Central memory CD4-positive, alpha-beta T cell (primary cell): Measurements from ENCODE around the gene PPP2R5C.

Experiments
- DNase-seq: peaks from one replicate; pipeline ENCODE4 v3.0.0; 2022

The PPP2R5C gene

DNA sequence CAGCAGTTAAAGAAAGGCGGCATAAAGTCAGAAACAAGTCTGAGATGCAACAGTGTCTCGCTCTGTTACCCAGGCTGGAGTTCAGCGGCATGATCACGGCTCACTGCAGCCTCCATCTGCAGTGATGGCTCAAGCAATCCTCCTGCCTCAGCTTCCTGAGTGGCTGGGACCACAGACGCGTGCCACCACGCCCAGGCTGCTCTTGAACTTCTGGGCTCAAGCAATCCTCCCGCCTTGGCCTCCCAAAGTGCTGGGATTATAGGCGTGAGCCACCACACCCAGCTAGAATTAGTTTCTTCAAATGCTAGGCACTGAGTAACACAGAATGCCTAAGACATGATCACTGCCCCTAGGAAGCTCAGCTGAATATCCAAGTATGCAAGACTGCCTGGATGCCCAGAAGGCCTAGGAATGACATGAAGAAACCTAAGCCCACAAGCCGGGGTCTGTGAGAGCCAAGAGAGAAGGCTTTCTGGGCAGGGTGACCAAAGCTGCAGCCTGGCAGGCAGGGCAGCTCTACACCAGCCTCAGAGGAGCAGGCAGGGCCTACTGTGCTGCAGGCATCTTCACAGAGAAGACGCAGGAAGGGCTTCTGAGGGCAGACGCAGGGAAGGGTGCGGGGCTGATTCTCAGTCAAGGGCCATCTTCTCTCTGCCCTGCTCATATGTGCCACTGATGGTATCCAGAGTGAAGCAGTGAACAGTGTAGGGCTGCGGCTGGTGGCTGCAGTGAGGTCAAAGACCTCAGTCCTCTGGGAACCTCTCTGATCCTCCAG, 4.3 kb upstream of the PPP2R5C start:
- no peak for DNase-seq

GRCh38 chr14:101757839-101758211, 3.7 kb upstream of the PPP2R5C start:
- no peak for DNase-seq

GRCh38 chr14:101758913-101759593, 2.5 kb upstream of the PPP2R5C start:
- no peak for DNase-seq

DNA sequence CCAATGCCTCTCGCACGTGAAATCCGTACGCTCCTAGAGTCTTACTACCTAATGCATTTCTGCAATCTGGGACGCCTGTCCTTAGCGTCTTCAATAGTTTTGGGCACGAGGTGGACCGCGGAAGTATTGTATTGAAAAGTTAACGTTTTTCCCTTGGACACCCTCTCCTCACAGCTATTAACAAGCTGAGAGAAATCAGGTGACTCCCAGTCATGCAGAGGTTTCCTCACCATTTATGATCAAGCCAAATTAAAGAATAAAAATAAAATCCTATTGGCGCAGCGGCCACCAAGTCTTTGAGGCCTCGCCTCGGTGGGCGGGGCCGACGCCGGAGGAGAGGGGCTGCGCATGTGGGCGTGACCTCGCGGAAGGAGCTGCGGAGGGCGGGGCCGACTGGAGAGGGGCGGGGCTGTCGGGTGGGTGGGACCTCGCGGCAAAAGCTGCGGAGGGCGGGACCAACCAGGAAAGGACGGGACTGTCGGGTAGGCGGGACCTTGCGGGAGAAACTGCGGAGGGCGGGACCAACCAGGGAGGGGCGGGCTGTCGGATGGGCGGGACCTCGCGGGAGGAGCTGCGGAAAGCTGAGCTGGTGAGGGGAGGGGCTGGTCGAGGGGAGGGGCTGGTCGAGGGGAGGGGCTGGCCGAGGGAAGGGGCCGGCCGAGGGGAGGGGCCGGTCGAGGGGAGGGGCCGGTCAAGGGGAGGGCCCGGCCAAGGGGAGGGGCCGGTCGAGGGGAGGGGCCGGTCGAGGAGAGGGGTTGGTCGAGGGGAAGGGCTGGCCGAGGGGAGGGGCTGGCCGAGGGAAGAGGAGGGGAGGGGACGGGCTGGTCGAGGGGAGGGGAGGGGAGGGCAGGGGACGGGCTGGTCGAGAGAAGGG, 1.1 kb upstream of the PPP2R5C start:
- DNase-seq: peak; percentile 93

DNA sequence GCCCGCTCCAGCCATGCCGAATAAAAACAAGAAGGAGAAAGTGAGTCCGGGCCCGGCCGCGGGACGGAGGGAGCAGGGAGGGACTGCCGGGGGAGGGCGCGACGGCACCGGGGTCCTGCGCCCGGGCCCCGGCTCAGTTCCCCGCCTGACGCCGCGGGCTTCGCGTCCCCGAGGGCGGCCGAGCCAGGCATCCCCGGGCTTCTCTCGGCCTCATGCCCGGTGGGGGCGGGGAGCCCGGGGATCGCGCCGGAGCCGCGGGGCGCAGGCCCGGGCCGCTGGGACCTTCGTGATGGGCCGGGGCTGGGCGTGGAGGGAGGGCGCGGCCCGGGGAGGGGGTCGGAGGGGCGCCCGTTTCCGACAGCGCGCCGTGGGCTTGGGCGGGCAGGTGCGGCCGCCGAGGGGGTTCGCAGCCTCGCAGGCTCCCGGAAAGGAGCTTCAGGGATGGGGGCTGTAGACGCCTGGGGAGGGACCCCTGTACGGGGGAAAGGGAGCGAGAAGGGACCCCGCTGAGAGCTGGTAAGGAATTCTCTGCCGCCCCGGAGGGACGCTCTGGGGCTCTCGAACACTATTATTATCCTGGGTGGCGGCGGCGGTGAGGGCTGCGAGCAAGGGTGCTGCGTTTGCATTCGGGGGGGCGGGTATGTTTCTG, 496 bp downstream of the PPP2R5C start:
- peak; percentile 21 for DNase-seq

- no peak for DNase-seq
These were observed 1.1 kb downstream of the PPP2R5C start for GRCh38 chr14:101762530-101763101.

- DNase-seq: no peak
These were observed 2.6 kb downstream of the PPP2R5C start for GRCh38 chr14:101763941-101764709.

GRCh38 chr14:101767618-101768362, 6.3 kb downstream of the PPP2R5C start:
- DNase-seq: no peak

DNA sequence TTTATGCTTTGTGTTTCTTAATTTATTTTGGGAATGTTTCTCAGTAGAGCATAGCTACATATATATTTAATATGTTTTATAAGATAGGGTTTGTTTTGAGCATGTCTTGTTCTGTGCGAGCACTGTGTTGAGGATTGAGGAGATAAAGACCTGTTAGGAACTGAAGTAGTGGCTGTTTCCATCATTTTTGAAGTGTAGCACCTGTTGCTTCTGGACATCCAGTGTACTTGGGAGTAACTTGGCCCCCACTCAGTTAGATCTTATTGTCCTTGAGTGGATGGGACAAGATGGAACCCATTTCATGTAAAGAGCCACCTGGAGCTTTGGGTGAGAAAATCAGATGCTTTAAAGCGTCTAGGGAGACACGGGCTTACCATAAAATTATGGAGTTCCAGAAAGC, 8.7 kb downstream of the PPP2R5C start:
- DNase-seq: no peak

- DNase-seq: no peak
These were observed 11.3 kb downstream of the PPP2R5C start for GRCh38 chr14:101772770-101773169.

DNA sequence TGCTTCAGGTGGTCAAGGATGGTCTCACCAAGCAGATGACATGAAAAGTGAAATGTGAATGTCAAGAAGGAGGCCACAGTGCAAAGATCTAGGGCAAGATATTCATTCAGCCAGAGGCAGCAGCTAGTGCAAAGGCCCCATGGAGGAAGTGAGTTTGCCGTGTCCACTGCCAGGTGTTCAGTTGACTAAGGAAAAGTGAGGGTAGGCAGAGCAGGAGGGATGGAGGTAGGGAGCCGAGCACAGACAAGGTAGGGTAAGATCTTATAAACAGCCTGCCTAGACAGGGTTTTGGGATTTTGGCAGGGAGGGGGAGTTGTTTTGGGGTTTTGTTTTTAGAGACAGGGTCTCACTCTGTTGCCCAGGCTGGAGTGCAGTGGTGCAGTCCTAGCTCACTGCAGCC, 11.9 kb downstream of the PPP2R5C start:
- no peak for DNase-seq

- no peak for DNase-seq
These were observed 12.7 kb downstream of the PPP2R5C start for GRCh38 chr14:101774006-101774795.

DNA sequence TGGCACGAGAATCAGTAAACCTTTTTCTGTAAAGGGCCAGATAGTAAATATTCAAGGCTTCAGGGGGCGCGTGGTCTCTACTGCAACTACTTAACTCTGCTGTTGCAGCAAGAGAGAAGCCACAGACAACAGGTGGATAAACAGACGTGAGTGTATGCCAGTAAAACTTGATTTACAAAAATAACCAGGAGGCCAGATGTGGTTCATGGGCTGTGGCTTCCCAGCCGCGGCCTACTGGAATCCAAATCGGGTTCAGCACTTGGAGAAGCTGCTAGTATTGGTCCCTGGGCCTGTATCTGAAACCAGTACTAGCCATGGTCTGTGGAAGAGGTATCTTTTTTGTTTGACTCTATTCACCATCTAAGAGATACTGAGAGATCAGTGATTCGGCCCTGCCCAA, 13.3 kb downstream of the PPP2R5C start:
- no peak for DNase-seq

DNA sequence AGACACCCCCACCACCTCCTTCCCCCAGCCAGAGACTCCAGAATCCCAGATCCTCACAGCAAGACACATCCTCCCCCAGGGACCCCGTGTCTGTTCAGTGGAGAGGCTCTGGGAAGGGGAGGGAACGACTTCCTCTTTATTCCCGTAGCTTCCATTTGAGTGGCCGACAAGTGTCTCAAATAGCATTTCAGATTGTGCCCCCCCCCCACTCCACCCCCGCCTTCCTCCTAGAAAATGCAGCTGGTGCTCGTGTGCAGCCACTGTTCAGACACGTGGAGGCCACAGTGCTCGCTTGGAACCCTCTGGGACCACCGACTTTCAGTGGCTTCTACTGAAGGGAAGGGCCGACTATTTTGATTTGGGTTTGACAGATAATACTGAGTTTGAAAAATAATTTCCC, 14.3 kb downstream of the PPP2R5C start:
- no peak for DNase-seq

GRCh38 chr14:101776344-101776743, 14.8 kb downstream of the PPP2R5C start:
- no peak for DNase-seq

- no peak for DNase-seq
These were observed 18.9 kb downstream of the PPP2R5C start for GRCh38 chr14:101780390-101780789.

DNA sequence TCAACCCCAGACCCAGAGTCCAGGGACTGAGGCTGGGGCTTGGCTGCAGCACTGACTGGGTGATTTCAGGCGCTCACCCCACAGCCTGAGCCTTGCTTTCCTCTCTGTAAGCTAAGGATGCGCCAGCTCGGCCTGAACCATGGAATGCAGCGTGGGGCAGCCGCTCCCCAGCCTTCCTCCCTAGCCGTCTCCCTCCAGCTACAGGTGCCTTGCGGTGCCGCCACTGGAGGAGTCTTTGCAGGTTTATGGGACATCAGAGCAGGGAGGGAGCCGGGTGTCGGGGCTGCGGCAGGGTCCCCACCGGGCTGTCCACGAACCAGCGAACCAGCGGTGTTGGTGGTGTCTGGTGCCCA, 19.4 kb downstream of the PPP2R5C start:
- DNase-seq: no peak

GRCh38 chr14:101781240-101782061, 19.9 kb downstream of the PPP2R5C start:
- DNase-seq: peak; percentile 15

GRCh38 chr14:101783260-101784016, 21.9 kb downstream of the PPP2R5C start:
- DNase-seq: no peak
